Measurements from ENCODE around the gene LIMA1.
"Not testable (repeated sequence)": the region's sequence is repeated elsewhere in the genome, so short reads cannot be mapped to it uniquely, and the experiment has no call there.

The LIMA1 gene

GRCh38 chr12:50282721-50283228 is 545 bp downstream of the LIMA1 start:
- DNase-seq = no peak

GRCh38 chr12:50279501-50279900 is 3.8 kb downstream of the LIMA1 start:
- no peak for DNase-seq

GRCh38 chr12:50276912-50277671 is 6.2 kb downstream of the LIMA1 start:
- no peak for DNase-seq

- no peak for DNase-seq
Measured at GRCh38 chr12:50276068-50276467, 7.3 kb downstream of the LIMA1 start.

GRCh38 chr12:50275556-50275955 is 7.8 kb downstream of the LIMA1 start:
- DNase-seq = no peak

GRCh38 chr12:50275127-50275526 is 8.2 kb downstream of the LIMA1 start:
- not testable (repeated sequence) for DNase-seq

GRCh38 chr12:50271724-50272247 is 11.5 kb downstream of the LIMA1 start:
- DNase-seq = no peak

- DNase-seq = no peak
Measured at GRCh38 chr12:50268482-50268881, 14.8 kb downstream of the LIMA1 start.

- no peak for DNase-seq
Measured at GRCh38 chr12:50265770-50266524, 17.4 kb downstream of the LIMA1 start.

- DNase-seq = no peak
Measured at GRCh38 chr12:50263832-50264231, 19.5 kb downstream of the LIMA1 start.

- no peak for DNase-seq
Measured at GRCh38 chr12:50261654-50262053, 21.7 kb downstream of the LIMA1 start.

- no peak for DNase-seq
Measured at GRCh38 chr12:50258167-50258551, 25.2 kb downstream of the LIMA1 start.

- no peak for DNase-seq
Measured at GRCh38 chr12:50257236-50258166, 25.8 kb downstream of the LIMA1 start.

GRCh38 chr12:50256761-50257160 is 26.6 kb downstream of the LIMA1 start:
- no peak for DNase-seq

- no peak for DNase-seq
Measured at GRCh38 chr12:50252977-50253602, 30.2 kb downstream of the LIMA1 start.

GRCh38 chr12:50251619-50252252 is 31.6 kb downstream of the LIMA1 start:
- DNase-seq = no peak

GRCh38 chr12:50249464-50250182 is 33.7 kb downstream of the LIMA1 start:
- no peak for DNase-seq

GRCh38 chr12:50248883-50249282 is 34.4 kb downstream of the LIMA1 start:
- DNase-seq = no peak

- DNase-seq = no peak
Measured at GRCh38 chr12:50248411-50248810, 34.9 kb downstream of the LIMA1 start.

- not testable (repeated sequence) for DNase-seq
Measured at GRCh38 chr12:50247665-50248064, 35.7 kb downstream of the LIMA1 start.
